Esophagus muscularis mucosa (tissue), 4 donors: ENCODE data around the gene CSNK1G1.
"Not testable (repeated sequence)": the region's sequence is repeated elsewhere in the genome, so short reads cannot be mapped to it uniquely, and the experiment has no call there.

Experiments
- EP300 ChIP-seq: sonication (generic); formaldehyde crosslinking; IDR thresholded peaks from one replicate; pipeline ENCODE4 v1.6.1; 2017; ENCODE audit warnings: antibody characterized with exemption
- POLR2A ChIP-seq: fragments of 450-650 bp; IDR thresholded peaks from one replicate; pipeline ENCODE4 v1.6.1; 2017; ENCODE audit warnings: antibody characterized with exemption, moderate library complexity, mild to moderate bottlenecking, low read depth
- POLR2AphosphoS5 ChIP-seq, 2 donors: sonication (generic); formaldehyde crosslinking; IDR thresholded peaks; one replicate each; pipeline ENCODE4 v1.6.1; 2017; ENCODE audit warnings: antibody characterized with exemption in 2 of 2
- TF ChIP-seq, protein P1 (sequence below), 3 experiments: fragments of 200-600 bp in 2 of 3; fragments of 450-650 bp in 1 of 3; sonication (generic) in 2 of 3; IDR thresholded peaks; one replicate each; pipeline ENCODE4 v1.5.1; 2017 to 2019; ENCODE audit warnings: antibody characterized with exemption in 3 of 3, mild to moderate bottlenecking in 2 of 3, moderate library complexity in 1 of 3

GRCh38 chr15:64392471-64392870 is 36.5 kb upstream of the CSNK1G1 start:
- TF ChIP-seq POLR2AphosphoS5 (IDR thresholded peaks at IDR 0.05); POLR2A; EP300: not testable (repeated sequence)
- TF ChIP-seq, protein P1, sequence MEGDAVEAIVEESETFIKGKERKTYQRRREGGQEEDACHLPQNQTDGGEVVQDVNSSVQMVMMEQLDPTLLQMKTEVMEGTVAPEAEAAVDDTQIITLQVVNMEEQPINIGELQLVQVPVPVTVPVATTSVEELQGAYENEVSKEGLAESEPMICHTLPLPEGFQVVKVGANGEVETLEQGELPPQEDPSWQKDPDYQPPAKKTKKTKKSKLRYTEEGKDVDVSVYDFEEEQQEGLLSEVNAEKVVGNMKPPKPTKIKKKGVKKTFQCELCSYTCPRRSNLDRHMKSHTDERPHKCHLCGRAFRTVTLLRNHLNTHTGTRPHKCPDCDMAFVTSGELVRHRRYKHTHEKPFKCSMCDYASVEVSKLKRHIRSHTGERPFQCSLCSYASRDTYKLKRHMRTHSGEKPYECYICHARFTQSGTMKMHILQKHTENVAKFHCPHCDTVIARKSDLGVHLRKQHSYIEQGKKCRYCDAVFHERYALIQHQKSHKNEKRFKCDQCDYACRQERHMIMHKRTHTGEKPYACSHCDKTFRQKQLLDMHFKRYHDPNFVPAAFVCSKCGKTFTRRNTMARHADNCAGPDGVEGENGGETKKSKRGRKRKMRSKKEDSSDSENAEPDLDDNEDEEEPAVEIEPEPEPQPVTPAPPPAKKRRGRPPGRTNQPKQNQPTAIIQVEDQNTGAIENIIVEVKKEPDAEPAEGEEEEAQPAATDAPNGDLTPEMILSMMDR (IDR thresholded peaks at IDR 0.05): not testable (repeated sequence)
